IPS DF 6.9 (cell line): ENCODE data around the gene MMP15.

Source experiments
- DNase-seq: peaks from one replicate; pipeline ENCODE4 v3.0.0-alpha.2; 2013; ENCODE audit warnings: low read depth, low spot score
- H3K27ac ChIP-seq: one replicate; pipeline ENCODE4 v1.5.1; 2013; ENCODE audit warnings: low read length, control low read depth
- H3K27me3 ChIP-seq: 2 replicates; pipeline ENCODE4 v1.6.1; 2013; ENCODE audit warnings: mild to moderate bottlenecking, low read length; ENCODE audit not compliant: control insufficient read depth, insufficient read depth
- H3K36me3 ChIP-seq: 2 replicates; pipeline ENCODE4 v1.6.1; 2013; ENCODE audit warnings: low read length; ENCODE audit not compliant: control insufficient read depth, insufficient read depth
- H3K4me1 ChIP-seq: 2 replicates; pipeline ENCODE4 v1.6.1; 2013; ENCODE audit warnings: low read length; ENCODE audit not compliant: control insufficient read depth, insufficient read depth
- H3K4me3 ChIP-seq: 2 replicates; pipeline ENCODE4 v1.5.1; 2013; ENCODE audit warnings: mild to moderate bottlenecking, low read length
- H3K9me3 ChIP-seq: 2 replicates; pipeline ENCODE4 v1.6.1; 2013; ENCODE audit warnings: low read length, inconsistent platforms; ENCODE audit not compliant: control insufficient read depth, insufficient read depth
- WGBS: extraction: QIAGEN DNeasy Blood & Tissue Kit; methylation state at CpG from one replicate; pipeline ENCODE4 v1.1.7; 2013; ENCODE audit warnings: mixed read lengths, missing lambda C conversion rate; ENCODE audit not compliant: insufficient read length, insufficient coverage; 5-methylcytosine and 5-hydroxymethylcytosine counted together

Gene MMP15

DNA sequence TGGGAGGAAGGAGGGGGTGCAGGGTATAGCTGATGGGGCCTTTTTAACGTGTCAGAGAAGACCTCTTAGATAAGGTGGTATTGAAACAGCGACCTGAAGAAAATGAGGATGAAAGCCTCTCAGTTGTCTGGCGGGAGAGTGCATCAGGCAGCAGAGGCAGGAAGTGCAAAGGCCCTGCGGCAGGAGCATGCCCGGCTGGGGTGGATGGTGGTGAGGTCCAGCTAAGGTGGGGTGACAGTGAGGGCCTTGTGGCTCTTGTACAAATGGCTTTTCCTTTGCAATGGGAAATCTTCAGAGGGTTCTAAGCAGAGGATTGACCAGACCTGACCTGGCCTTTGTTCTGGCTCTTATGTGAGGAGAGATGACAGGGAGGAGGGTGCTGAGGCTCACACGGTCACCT lies 11.4 kb downstream of the MMP15 start:
- Histone ChIP-seq H3K4me1 (peaks cover 4% of the 10 kb centered on the region; the same call in 1 of the 2 replicates), H3K27ac (no peak overlapping the region), H3K27me3 (no peaks in the 10 kb centered on the region), H3K4me3 (no peak overlapping the region), H3K36me3 (peaks cover 10% of the 10 kb centered on the region), H3K9me3 (no peaks in the 10 kb centered on the region)
- no CpG with 5 or more reads among the region's 6 CpGs for WGBS
- no peak for DNase-seq

DNA sequence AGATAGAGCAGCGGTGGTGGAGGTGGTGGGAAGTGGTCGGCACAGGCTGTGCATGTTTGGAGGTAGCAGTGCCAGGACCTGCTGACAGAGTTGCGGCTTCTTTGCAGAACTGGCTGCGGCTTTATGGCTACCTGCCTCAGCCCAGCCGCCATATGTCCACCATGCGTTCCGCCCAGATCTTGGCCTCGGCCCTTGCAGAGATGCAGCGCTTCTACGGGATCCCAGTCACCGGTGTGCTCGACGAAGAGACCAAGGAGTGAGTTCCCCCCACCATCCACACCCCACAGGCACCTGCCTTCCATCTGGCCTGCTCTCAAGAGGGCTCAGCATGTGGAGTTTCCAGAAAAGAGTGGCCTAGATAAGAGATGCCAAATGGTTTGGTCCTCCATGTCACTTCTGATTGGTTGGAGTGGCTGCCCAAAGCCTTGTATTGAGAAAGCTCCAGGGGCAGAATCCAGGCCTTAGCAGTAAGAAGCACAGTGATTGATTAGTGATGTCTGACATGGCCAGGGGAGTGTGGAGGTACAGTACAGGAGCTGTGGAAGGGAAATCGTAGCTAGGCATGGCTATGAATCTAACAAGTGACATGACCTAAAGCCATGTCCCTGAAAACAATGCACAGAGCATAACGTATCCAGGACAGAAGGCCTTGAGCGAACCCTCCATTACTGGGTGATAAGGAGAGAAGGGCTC lies 12.0 kb downstream of the MMP15 start:
- H3K4me3 ChIP-seq = no peak overlapping the region
- DNase-seq = no peak
- no peaks in the 10 kb centered on the region for H3K9me3 ChIP-seq
- H3K27ac ChIP-seq = no peak overlapping the region
- no peaks in the 10 kb centered on the region for H3K27me3 ChIP-seq
- H3K36me3 ChIP-seq = peaks cover 15% of the 10 kb centered on the region
- H3K4me1 ChIP-seq = peaks cover 2% of the 10 kb centered on the region; the same call in 1 of the 2 replicates
- no CpG with 5 or more reads among the region's 16 CpGs for WGBS

DNA sequence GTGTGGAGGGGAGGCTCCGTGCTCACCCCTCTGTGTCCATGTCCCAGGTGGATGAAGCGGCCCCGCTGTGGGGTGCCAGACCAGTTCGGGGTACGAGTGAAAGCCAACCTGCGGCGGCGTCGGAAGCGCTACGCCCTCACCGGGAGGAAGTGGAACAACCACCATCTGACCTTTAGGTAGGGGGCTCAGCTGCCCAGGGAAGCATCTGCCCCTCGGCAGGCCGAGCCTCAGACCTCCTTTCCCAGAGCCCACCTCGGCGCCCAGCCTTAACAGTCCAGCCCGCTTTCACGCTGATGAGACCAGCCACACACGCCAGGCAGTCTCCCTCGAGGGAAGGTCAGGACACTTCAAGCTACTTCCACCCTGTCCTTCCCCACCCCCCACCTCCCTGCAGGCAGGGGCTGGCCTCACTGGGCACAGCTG lies 12.7 kb downstream of the MMP15 start:
- Histone ChIP-seq H3K36me3 (peaks cover 18% of the 10 kb centered on the region), H3K27ac (no peak overlapping the region)

DNA sequence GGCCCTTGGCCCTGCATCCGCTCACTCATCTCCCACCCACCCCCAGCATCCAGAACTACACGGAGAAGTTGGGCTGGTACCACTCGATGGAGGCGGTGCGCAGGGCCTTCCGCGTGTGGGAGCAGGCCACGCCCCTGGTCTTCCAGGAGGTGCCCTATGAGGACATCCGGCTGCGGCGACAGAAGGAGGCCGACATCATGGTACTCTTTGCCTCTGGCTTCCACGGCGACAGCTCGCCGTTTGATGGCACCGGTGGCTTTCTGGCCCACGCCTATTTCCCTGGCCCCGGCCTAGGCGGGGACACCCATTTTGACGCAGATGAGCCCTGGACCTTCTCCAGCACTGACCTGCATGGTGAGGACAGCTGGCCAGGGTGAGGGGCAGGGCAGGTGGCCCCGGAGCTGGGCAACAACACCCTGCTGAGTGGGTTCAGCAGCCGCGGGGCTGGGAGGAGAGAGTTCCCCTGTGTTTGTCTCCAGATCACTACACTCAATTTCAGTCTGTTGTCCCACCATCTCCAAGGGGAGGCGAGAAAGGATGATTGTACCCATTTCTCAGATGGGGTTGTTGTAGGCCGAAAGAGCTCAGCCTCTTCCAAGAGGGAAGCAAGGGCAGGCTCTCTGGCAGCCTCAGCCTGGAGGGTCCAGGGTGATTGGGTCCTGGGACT lies 14.4 kb downstream of the MMP15 start:
- H3K4me3 ChIP-seq = no peak overlapping the region
- H3K27me3 ChIP-seq = no peaks in the 10 kb centered on the region
- no peak for DNase-seq
- peaks cover 23% of the 10 kb centered on the region for H3K36me3 ChIP-seq
- H3K4me1 ChIP-seq = no peaks in the 10 kb centered on the region
- WGBS = no CpG with 5 or more reads among the region's 26 CpGs
- no peaks in the 10 kb centered on the region for H3K9me3 ChIP-seq
- H3K27ac ChIP-seq = no peak overlapping the region

More for the DNA sequence above, 12.7 kb downstream of the MMP15 start:
- no CpG with 5 or more reads among the region's 20 CpGs for WGBS
- Histone ChIP-seq H3K4me1 (no peaks in the 10 kb centered on the region), H3K27me3 (no peaks in the 10 kb centered on the region), H3K4me3 (no peak overlapping the region), H3K9me3 (no peaks in the 10 kb centered on the region)
- DNase-seq = no peak

DNA sequence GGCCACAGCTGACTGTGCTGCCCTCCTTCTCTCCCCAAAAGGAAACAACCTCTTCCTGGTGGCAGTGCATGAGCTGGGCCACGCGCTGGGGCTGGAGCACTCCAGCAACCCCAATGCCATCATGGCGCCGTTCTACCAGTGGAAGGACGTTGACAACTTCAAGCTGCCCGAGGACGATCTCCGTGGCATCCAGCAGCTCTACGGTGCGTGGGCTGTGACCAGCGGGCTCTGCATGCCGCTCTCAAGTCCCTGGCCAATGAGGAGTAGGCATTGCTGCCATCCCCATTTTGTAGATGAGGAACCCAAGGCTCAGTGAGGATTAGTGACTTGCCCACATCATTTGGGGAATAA lies 14.9 kb downstream of the MMP15 start:
- H3K36me3 ChIP-seq = peaks cover 23% of the 10 kb centered on the region
- no peaks in the 10 kb centered on the region for H3K9me3 ChIP-seq
- no peaks in the 10 kb centered on the region for H3K27me3 ChIP-seq
- no CpG with 5 or more reads among the region's 12 CpGs for WGBS
- no peak overlapping the region for H3K4me3 ChIP-seq
- no peak for DNase-seq
- H3K4me1 ChIP-seq = no peaks in the 10 kb centered on the region
- no peak overlapping the region for H3K27ac ChIP-seq

DNA sequence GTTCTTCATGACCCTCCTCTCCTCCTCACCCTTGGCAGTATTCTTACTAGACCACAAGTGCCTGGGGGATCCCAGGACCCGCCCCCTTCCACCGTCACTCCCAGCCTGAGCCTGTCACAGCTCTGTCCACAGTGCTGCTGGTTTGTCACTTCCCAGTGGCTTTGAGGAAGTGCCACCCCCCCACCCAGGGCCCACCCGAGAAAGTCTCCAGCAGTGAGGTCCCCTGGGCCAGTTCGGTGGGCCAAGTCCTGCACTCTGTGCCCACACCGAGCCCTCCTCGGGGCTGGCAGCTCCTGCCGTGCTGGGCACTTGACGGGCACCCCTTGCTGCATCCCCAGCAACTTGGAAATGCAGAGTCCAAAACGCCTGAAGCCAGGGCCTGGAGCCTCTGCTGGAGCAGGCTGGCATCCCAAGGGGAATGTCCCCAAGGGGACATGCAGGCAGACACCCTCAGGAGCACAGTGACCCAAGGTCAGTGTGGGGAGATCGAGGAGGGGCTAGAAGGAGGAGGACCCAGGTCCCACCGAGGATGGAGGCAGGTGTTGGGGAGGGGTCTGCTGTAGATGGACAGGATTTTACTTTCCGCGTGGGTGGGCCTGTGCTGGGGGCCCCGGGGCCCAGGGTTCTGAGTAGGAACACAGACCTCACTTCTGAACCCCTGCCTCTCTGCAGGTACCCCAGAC lies 15.5 kb downstream of the MMP15 start:
- peaks cover 23% of the 10 kb centered on the region for H3K36me3 ChIP-seq
- H3K27ac ChIP-seq = no peak overlapping the region
- WGBS = no CpG with 5 or more reads among the region's 14 CpGs
- no peaks in the 10 kb centered on the region for H3K9me3 ChIP-seq
- H3K4me1 ChIP-seq = no peaks in the 10 kb centered on the region
- DNase-seq = no peak
- H3K27me3 ChIP-seq = no peaks in the 10 kb centered on the region
- H3K4me3 ChIP-seq = no peak overlapping the region

DNA sequence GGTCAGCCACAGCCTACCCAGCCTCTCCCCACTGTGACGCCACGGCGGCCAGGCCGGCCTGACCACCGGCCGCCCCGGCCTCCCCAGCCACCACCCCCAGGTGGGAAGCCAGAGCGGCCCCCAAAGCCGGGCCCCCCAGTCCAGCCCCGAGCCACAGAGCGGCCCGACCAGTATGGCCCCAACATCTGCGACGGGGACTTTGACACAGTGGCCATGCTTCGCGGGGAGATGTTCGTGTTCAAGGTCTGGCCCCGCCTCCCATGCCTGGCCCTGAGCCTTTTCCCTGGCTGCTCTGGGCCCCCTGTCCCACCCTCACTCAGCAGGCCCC lies 16.0 kb downstream of the MMP15 start:
- Histone ChIP-seq H3K9me3 (no peaks in the 10 kb centered on the region), H3K27me3 (no peaks in the 10 kb centered on the region), H3K36me3 (peaks cover 23% of the 10 kb centered on the region), H3K27ac (no peak overlapping the region), H3K4me1 (no peaks in the 10 kb centered on the region), H3K4me3 (no peak overlapping the region)
- WGBS = no CpG with 5 or more reads among the region's 18 CpGs
- DNase-seq = no peak

DNA sequence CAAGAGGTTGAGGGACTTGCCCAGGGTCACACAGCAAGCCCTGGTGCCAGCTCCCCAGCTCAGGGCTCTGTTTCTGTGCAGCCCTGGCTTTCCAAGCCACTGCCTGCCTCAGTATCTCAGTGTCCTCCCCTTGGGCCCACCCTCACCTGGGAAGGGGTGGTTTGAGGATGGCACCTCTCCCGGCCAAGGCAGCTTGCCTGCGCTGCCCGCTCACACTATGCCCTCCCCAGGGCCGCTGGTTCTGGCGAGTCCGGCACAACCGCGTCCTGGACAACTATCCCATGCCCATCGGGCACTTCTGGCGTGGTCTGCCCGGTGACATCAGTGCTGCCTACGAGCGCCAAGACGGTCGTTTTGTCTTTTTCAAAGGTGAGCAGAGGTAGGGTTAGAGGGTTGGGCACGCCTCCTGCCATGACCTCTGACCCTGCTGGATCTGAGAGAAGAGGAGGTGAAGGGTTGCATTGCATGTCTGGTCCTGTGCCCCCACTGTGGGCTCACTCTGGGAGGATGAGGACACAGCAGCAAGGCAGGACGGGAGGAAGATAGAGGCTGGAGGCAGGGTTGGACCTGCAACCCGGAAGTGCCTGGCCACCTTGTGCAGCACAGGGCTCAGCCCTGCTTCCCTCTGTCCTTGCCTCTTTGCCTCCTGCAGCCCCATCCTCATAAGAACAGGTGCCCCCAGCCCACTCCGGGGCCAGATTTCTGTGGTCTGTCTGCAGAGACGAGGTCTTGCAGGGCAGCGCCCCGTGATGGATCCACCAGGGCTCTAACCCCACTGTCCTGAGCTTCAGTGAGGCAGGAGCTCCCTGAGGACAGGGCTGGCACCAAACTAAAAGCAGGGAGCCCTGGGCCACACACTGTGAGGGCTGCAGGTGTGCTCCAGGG lies 16.7 kb downstream of the MMP15 start:
- Histone ChIP-seq H3K4me3 (no peak overlapping the region), H3K36me3 (peaks cover 23% of the 10 kb centered on the region), H3K27ac (no peak overlapping the region), H3K27me3 (no peaks in the 10 kb centered on the region), H3K4me1 (no peaks in the 10 kb centered on the region), H3K9me3 (no peaks in the 10 kb centered on the region)
- no CpG with 5 or more reads among the region's 22 CpGs for WGBS
- no peak for DNase-seq

DNA sequence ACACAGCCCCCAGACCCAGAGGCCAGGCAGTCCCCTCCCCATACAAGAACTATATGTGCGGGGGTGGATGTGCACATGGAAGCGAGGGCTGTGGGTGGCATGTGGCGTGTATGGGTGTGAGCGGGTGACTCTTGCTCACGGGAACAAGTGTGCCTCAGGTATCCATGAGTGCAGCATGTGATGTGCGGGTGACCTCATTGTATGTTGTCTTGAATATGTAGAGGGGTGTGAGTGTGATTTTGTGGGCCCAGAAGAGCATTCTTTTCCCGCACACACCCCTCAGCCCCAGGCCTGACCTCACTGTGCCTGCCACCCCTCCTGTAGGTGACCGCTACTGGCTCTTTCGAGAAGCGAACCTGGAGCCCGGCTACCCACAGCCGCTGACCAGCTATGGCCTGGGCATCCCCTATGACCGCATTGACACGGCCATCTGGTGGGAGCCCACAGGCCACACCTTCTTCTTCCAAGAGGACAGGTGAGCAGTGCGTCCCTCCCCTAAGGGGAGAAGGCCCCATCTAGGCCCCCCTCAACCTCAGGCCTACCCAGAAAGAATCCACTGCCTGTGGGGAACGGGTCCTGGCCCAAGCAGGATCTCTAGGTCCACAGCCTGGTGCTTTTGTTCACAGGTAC lies 17.4 kb downstream of the MMP15 start:
- H3K4me3 ChIP-seq = no peak overlapping the region
- H3K27ac ChIP-seq = no peak overlapping the region
- no peak for DNase-seq
- WGBS = no CpG with 5 or more reads among the region's 16 CpGs
- no peaks in the 10 kb centered on the region for H3K27me3 ChIP-seq
- no peaks in the 10 kb centered on the region for H3K9me3 ChIP-seq
- peaks cover 3% of the 10 kb centered on the region; the same call in 1 of the 2 replicates for H3K4me1 ChIP-seq
- peaks cover 23% of the 10 kb centered on the region for H3K36me3 ChIP-seq
